Measurements from ENCODE around the gene MALRD1. TPM values are rescaled to one million over a fixed set of nuclear protein-coding genes. Genes with fewer than 3 reads are reported as not detected.

The MALRD1 gene
- total RNA-seq, 1 experiment from 2014 or later = 0.50 TPM

GRCh38 chr10:19077276-19077675 is 28.7 kb downstream of the MALRD1 start:
- no peaks in the 10 kb centered on the region; the same call in 1 of the 2 replicates for H3K27me3 Mint-ChIP-seq (ENCODE audit: low read depth)
- ChIA-PET CTCF (no interaction called here), POLR2A (no interaction called here)
- no peak overlapping the region for H3K4me3 Mint-ChIP-seq
- TF ChIP-seq SP1 (CRISPR knock-in tag; conservative IDR thresholded peaks at IDR 0.05) = no peak
- no peak for TF ChIP-seq NR1H2 (CRISPR knock-in tag; IDR thresholded peaks at IDR 0.05)
- no peak for TF ChIP-seq TP53 (CRISPR knock-in tag; IDR thresholded peaks at IDR 0.05)
- no peak for TF ChIP-seq JAZF1 (CRISPR knock-in tag; IDR thresholded peaks at IDR 0.05)
- no peak for TF ChIP-seq AFF4 (CRISPR knock-in tag; IDR thresholded peaks at IDR 0.05; ENCODE audit: borderline replicate concordance)
- TF ChIP-seq ZNF138 (CRISPR knock-in tag; conservative IDR thresholded peaks at IDR 0.05) = no peak
- no peak for TF ChIP-seq FOXK1 (CRISPR knock-in tag; IDR thresholded peaks at IDR 0.05)
- no peak for TF ChIP-seq GRHL2 (CRISPR knock-in tag; IDR thresholded peaks at IDR 0.05; ENCODE audit: insufficient replicate concordance, severe bottlenecking)
- TF ChIP-seq ESRRA (CRISPR knock-in tag; IDR thresholded peaks at IDR 0.05; ENCODE audit: borderline replicate concordance) = no peak
- TF ChIP-seq JUN (CRISPR knock-in tag; IDR thresholded peaks at IDR 0.05) = no peak
- H3K9me3 Mint-ChIP-seq = peaks cover 19% of the 10 kb centered on the region
- no peak overlapping the region for H3K27ac Mint-ChIP-seq
- DNase-seq (ENCODE audit: low spot score) (no peak), ATAC-seq (no peak)
- no peaks in the 10 kb centered on the region for H3K4me1 Mint-ChIP-seq
- H3K36me3 Mint-ChIP-seq = no peaks in the 10 kb centered on the region

GRCh38 chr10:19096501-19097073 is 48.0 kb downstream of the MALRD1 start:
- H3K4me3 Mint-ChIP-seq = peak overlapping the region; percentile 5; the same call in 1 of the 2 replicates
- peaks cover 11% of the 10 kb centered on the region; the same call in 1 of the 2 replicates for H3K9me3 Mint-ChIP-seq
- peaks cover 3% of the 10 kb centered on the region for H3K36me3 Mint-ChIP-seq
- DNase-seq (ENCODE audit: low spot score) = no peak
- H3K27me3 Mint-ChIP-seq (ENCODE audit: low read depth) = no peaks in the 10 kb centered on the region
- peaks cover 24% of the 10 kb centered on the region for H3K4me1 Mint-ChIP-seq
- ChIA-PET POLR2A (no interaction called here), CTCF (no interaction called here)
- ATAC-seq = peak; percentile 60
- H3K27ac Mint-ChIP-seq = no peak overlapping the region
- TF ChIP-seq JAZF1 (CRISPR knock-in tag; IDR thresholded peaks at IDR 0.05) = no peak
- no peak for TF ChIP-seq ESRRA (CRISPR knock-in tag; IDR thresholded peaks at IDR 0.05; ENCODE audit: borderline replicate concordance)
- TF ChIP-seq USF1 (CRISPR knock-in tag; IDR thresholded peaks at IDR 0.05) = no peak
- no peak for TF ChIP-seq RORB (CRISPR knock-in tag; IDR thresholded peaks at IDR 0.05)
- no peak for TF ChIP-seq ZNF396 (CRISPR knock-in tag; IDR thresholded peaks at IDR 0.05; ENCODE audit: borderline replicate concordance)
- TF ChIP-seq GRHL2 (CRISPR knock-in tag; IDR thresholded peaks at IDR 0.05; ENCODE audit: insufficient replicate concordance, severe bottlenecking) = no peak
- TF ChIP-seq PRRX2 (CRISPR knock-in tag; IDR thresholded peaks at IDR 0.05) = no peak
- no peak for TF ChIP-seq NFATC4 (CRISPR knock-in tag; IDR thresholded peaks at IDR 0.05)
- TF ChIP-seq NFYB (CRISPR knock-in tag; conservative IDR thresholded peaks at IDR 0.05; ENCODE audit: low read depth) = no peak
- TF ChIP-seq TP53 (CRISPR knock-in tag; IDR thresholded peaks at IDR 0.05) = no peak

GRCh38 chr10:19097151-19097550 is 48.5 kb downstream of the MALRD1 start:
- ChIA-PET POLR2A (no interaction called here), CTCF (no interaction called here)
- DNase-seq (ENCODE audit: low spot score) (no peak), ATAC-seq (no peak)
- Mint-ChIP-seq H3K27ac (no peak overlapping the region), H3K27me3 (ENCODE audit: low read depth) (no peaks in the 10 kb centered on the region), H3K4me3 (no peak overlapping the region), H3K4me1 (peaks cover 24% of the 10 kb centered on the region), H3K9me3 (peaks cover 11% of the 10 kb centered on the region; the same call in 1 of the 2 replicates), H3K36me3 (peaks cover 3% of the 10 kb centered on the region)
- no peak for TF ChIP-seq SOX15 (CRISPR knock-in tag; IDR thresholded peaks at IDR 0.05)
- TF ChIP-seq NFATC4 (CRISPR knock-in tag; IDR thresholded peaks at IDR 0.05) = no peak
- TF ChIP-seq NR3C1 (CRISPR knock-in tag; conservative IDR thresholded peaks at IDR 0.05; ENCODE audit: low read depth) = no peak
- no peak for TF ChIP-seq E2F5 (CRISPR knock-in tag; IDR thresholded peaks at IDR 0.05)
- no peak for TF ChIP-seq ATF2 (CRISPR knock-in tag; IDR thresholded peaks at IDR 0.05; ENCODE audit: borderline replicate concordance, low read depth)
- no peak for TF ChIP-seq TEAD4 (CRISPR knock-in tag; IDR thresholded peaks at IDR 0.05)
- TF ChIP-seq FOXJ3 (CRISPR knock-in tag; IDR thresholded peaks at IDR 0.05; ENCODE audit: borderline replicate concordance) = no peak
- no peak for TF ChIP-seq IRF1 (CRISPR knock-in tag; IDR thresholded peaks at IDR 0.05)
- no peak for TF ChIP-seq MAX (CRISPR knock-in tag; IDR thresholded peaks at IDR 0.05)
